Heart left ventricle (tissue), 13 donors: Measurements from ENCODE around the gene HOXC11.

Source experiments
- POLR2A ChIP-seq, 2 donors: fragments of 450-650 bp; IDR thresholded peaks; one replicate each; pipeline ENCODE4 v1.6.1; 2017; ENCODE audit warnings: antibody characterized with exemption in 2 of 2, mild to moderate bottlenecking in 2 of 2, moderate library complexity in 2 of 2
- TF ChIP-seq, protein P1 (sequence below), 12 donors: fragments of 200-600 bp; sonication (generic) in 4 of 12; IDR thresholded peaks; one replicate each; pipeline versions ENCODE4 v1.5.0 to v1.8.0; 2018 to 2022; ENCODE audit warnings: antibody characterized with exemption in 12 of 12, mild to moderate bottlenecking in 5 of 12
- donor health status: ischemic (EF 13 %, LVEDD 7.1; RV severe dilation, severe dysfunction).
- donor health status: DM: no; HTN: yes; CAD: no.
- donor health status: DM: no; HTN: no; CAD: no.
- donor health status: ischemic (EF 25% LVEDD 6.9; RV normal size, moderate dysfunction).
- donor health status: ischemic (EF 25% LVEDD 5.7; RV mildly dilated, moderate dysfunction).
- donor health status: ischemic (EF 35%, LVEDD 5.7; RV mildly dilated, moderate dysfunction).
- donor health status: nonischemic (EF 11% LVEDD 7.7; RV severe dilation, severe dysfunction).
- donor health status: DM: yes; HTN: yes; CAD: no.
- donor health status: PGD.
- donor health status: ischemic (EF 29% LVEDD 5.4; RV normal size, mild dysfunction).
- donor health status: nonischemic (EF 23%, LVEDD 6.1; RV moderate dilation, normal function).

DNA sequence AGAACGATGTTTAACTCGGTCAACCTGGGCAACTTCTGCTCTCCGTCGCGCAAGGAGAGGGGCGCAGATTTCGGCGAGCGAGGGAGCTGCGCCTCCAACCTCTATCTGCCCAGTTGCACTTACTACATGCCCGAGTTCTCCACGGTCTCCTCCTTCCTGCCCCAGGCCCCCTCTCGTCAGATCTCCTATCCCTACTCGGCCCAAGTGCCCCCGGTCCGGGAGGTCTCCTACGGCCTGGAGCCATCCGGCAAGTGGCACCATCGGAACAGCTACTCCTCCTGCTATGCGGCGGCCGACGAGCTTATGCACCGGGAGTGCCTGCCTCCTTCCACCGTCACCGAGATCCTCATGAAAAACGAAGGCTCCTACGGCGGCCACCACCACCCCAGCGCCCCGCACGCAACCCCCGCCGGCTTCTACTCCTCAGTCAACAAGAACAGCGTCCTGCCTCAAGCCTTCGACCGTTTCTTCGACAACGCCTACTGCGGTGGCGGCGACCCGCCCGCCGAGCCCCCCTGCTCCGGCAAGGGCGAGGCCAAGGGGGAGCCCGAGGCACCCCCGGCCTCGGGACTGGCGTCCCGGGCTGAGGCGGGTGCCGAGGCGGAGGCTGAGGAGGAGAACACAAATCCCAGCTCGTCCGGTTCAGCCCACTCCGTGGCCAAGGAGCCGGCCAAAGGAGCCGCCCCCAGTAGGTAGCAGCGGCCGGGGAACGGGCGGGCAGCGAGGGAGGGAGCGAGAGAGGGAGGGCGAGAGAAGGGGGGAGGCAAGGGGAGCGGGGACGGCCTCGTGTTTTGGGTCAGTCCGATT lies 513 bp downstream of the HOXC11 start:
- TF ChIP-seq, protein P1, sequence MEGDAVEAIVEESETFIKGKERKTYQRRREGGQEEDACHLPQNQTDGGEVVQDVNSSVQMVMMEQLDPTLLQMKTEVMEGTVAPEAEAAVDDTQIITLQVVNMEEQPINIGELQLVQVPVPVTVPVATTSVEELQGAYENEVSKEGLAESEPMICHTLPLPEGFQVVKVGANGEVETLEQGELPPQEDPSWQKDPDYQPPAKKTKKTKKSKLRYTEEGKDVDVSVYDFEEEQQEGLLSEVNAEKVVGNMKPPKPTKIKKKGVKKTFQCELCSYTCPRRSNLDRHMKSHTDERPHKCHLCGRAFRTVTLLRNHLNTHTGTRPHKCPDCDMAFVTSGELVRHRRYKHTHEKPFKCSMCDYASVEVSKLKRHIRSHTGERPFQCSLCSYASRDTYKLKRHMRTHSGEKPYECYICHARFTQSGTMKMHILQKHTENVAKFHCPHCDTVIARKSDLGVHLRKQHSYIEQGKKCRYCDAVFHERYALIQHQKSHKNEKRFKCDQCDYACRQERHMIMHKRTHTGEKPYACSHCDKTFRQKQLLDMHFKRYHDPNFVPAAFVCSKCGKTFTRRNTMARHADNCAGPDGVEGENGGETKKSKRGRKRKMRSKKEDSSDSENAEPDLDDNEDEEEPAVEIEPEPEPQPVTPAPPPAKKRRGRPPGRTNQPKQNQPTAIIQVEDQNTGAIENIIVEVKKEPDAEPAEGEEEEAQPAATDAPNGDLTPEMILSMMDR (IDR thresholded peaks at IDR 0.05) = no peak
- TF ChIP-seq POLR2A (IDR thresholded peaks at IDR 0.05) = no peak
